ENCODE measurements around the gene GJB3.
"Not testable (repeated sequence)": the region's sequence is repeated elsewhere in the genome, so short reads cannot be mapped to it uniquely, and the experiment has no call there.

GJB3 gene

DNA sequence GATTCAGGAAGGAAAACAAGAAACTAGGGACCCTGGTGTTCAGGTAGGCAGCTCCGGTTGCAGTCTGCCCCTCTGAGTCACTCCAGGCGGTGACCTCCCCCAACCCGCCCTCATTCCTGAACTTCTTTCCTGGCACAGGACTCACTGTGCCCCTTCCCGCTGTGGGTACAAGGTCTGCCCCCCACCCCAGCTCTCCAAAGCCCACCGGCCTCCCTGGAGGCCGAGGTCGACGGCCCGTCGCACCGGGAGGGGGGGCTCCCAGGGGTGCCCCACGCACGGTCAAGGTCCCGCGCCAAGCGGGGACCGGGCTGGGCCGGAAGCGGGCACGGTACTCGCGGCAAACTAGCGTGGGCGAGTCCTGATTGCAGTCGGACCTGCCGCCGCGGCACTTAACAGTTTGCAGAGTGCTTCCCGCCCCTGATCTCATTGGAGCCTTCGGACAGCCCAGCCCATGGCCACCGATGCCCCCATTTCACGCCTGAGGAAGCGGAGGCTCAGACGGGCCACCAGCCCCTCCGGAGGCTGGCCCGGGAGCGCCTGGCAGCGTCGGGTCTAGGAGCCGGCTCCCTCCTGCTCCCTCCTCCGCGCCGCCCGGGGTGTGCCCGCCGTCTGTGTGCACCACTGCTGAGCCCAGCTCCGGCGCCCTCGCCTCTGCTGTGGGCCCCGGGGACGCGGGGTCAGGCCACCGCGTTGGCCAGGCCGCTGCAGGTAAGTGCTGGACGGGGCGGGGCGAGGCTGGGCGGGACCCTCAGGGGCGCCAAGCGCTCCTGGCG is at the start of gene GJB3:
Gene GJB3 (plus strand): TSS at position 144 of the 773 bp plus-strand sequence. CDS start 3,549 bp downstream, outside the sequence.
- ATAC-seq = peak; percentile 42
- no peak within 1 kb of the TSS for H3K4me3 Mint-ChIP-seq
- H3K27ac Mint-ChIP-seq = no peak within 1 kb of the TSS
- peaks cover 45% of the 10 kb centered on the region for H3K27me3 Mint-ChIP-seq
- no peaks in the 10 kb centered on the region for H3K9me3 Mint-ChIP-seq
- H3K36me3 Mint-ChIP-seq (ENCODE audit: low read depth) = no peaks in the 10 kb centered on the region
- peaks cover 2% of the 10 kb centered on the region for H3K4me1 Mint-ChIP-seq
- DNase-seq = no peak

DNA sequence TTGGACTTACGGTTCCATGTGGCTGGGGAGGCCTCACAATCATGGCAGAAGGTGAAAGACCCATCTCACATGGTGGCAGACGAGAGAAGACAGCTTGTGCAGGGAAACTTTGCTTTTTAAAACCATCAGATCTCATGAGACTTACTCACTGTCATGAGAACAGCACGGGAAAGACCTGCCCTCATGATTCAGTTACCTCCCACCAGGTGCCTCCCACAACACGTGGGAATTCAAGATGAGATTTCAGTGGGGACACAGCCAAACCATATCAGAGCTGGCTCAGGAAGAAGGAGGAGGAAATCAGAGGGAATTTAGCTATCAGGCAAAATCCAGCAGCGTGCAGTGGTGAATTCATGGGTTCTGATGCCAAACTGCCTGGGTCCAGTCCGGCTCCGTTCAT is 48.2 kb upstream of the GJB3 start:
- not testable (repeated sequence) for H3K27me3 Mint-ChIP-seq; H3K4me1 Mint-ChIP-seq; DNase-seq; H3K36me3 Mint-ChIP-seq (ENCODE audit: low read depth); H3K4me3 Mint-ChIP-seq; H3K9me3 Mint-ChIP-seq; ATAC-seq; H3K27ac Mint-ChIP-seq

DNA sequence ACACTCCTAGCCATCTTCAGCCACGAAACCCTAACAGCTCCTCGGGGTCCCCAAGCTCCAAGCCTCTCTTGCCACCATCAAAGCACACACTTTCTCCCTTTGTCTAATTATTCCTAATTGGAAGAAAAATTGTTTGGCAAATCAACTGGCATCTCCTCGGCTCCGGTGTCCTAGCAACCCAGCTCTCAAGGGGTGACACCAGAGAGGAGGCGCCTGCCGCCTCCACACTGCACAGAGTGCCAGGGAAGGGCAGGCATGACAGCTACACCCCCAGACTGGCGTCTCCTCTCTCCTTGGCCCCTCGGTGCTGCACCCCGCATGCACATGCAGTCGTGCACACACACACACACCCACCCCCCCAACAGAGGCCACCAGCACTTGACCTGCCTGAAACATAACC is 44.3 kb upstream of the GJB3 start:
- Mint-ChIP-seq H3K27me3 (peaks cover 7% of the 10 kb centered on the region), H3K9me3 (no peaks in the 10 kb centered on the region), H3K4me3 (no peak overlapping the region), H3K4me1 (no peaks in the 10 kb centered on the region), H3K27ac (no peak overlapping the region), H3K36me3 (ENCODE audit: low read depth) (no peaks in the 10 kb centered on the region)
- DNase-seq (no peak), ATAC-seq (peak; percentile 21)

DNA sequence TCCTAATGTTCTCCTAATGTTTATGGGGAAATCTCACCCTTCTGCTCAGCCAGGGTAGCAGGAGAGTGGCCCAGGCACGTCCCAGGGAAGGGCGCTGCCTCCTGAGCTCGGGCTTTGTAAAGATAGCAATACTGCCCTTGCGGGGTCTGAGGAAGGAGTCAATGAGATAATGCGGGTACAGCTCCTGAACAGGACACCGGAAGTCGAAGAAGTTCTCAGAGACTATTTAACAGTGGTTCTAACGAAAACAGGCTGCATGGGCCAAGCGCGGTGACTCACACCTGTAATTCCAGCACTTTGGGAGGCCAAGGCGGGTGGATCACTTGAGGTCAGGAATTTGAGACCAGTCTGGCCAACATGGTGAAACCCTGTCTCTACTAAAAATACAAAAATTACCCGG is 43.8 kb upstream of the GJB3 start:
- not testable (repeated sequence) for DNase-seq; ATAC-seq; H3K4me3 Mint-ChIP-seq; H3K4me1 Mint-ChIP-seq; H3K27me3 Mint-ChIP-seq; H3K27ac Mint-ChIP-seq; H3K9me3 Mint-ChIP-seq; H3K36me3 Mint-ChIP-seq (ENCODE audit: low read depth)

DNA sequence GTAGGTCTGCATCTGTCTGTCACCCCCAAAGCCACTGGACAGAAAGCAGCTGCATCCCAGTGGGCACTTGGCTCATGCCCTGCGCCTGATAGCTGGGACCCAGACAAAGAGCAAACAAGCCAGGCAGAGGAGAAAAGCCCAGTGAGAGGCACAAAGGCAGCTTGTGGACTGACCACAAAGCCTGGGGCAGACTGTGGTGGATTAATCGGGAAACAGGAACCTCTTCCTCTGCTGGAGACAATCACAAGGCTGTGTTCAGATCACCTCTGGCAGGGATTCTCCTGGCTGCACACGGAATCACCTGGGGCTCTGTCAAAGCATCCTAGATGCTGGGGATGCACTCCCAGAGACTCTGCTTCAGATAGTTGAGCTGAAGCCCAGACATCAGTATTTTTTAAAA is 41.4 kb upstream of the GJB3 start:
- Mint-ChIP-seq H3K4me1 (no peaks in the 10 kb centered on the region), H3K4me3 (no peak overlapping the region), H3K27me3 (peaks cover 7% of the 10 kb centered on the region), H3K36me3 (ENCODE audit: low read depth) (no peaks in the 10 kb centered on the region), H3K9me3 (no peaks in the 10 kb centered on the region), H3K27ac (no peak overlapping the region)
- no peak for ATAC-seq
- no peak for DNase-seq

DNA sequence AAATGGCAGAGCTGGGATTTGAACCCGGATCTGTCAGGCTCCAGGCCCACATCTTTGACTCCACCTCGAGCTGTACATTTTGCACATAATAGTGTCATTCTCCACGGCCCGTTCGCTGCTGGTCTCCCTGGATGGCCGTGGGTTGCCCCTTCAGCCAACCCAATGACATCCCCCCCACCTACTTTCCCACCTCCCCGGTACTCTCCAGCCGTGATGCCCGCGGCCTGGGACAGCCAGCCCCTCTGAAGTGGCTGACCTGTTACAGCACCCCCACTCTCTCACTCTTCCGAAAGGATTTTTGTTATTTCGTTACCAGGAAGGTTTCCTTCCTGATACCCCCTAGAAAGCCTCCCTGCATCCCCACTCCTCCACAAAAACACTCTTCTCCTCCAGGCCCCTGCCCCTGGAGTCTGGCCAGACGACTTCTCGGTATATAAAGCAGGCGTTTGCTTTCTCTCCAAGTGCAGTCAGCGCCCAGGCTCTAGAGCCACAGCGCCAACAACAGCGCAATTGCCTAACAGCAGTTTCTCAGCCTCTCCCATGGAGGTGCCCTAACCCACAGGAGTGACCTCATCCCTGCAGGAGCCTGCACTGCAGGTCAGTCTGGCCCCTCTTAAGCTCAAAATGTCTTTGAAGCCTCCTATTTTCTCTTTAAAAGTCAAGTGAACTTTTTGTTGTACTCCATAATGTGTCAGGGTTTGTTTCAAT is 40.7 kb upstream of the GJB3 start:
- ATAC-seq (no peak), DNase-seq (no peak)
- Mint-ChIP-seq H3K27ac (no peak overlapping the region), H3K9me3 (no peaks in the 10 kb centered on the region), H3K4me3 (no peak overlapping the region), H3K4me1 (no peaks in the 10 kb centered on the region), H3K36me3 (ENCODE audit: low read depth) (no peaks in the 10 kb centered on the region), H3K27me3 (peaks cover 5% of the 10 kb centered on the region)

DNA sequence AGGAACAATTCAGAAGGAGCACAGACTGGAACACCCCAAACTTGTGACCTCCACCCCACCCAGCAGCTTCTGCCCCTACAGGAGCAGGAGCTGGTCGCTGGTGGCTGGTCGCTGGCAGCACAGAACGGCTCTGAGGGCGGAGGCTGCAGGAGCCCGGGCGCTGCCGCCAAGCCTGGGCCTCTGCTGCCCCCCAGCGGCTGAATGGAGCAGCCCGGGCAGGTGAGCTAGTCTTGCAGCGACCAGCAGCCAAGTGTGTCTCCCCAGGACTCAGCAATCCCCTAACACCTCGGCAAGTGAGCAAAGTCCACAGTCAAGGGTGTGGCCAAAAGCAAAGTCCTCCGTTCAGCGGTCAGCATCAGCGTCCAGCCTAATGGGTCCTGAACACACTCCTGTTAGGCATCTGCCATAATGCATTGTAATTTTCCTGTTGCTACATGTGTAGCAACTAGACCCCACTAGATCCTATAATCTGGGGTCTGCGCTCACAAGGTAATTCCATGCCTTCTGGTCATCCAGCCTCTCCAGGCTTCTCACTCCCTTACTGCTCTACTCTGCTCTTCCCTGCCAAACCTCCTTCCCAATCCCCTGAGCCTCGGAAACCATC is 38.2 kb upstream of the GJB3 start:
- no peaks in the 10 kb centered on the region for H3K4me1 Mint-ChIP-seq
- H3K36me3 Mint-ChIP-seq (ENCODE audit: low read depth) = no peaks in the 10 kb centered on the region
- H3K27ac Mint-ChIP-seq = no peak overlapping the region
- no peak overlapping the region for H3K4me3 Mint-ChIP-seq
- peak; percentile 89 for DNase-seq
- no peaks in the 10 kb centered on the region for H3K27me3 Mint-ChIP-seq
- ATAC-seq = peak; percentile 85
- H3K9me3 Mint-ChIP-seq = no peaks in the 10 kb centered on the region

DNA sequence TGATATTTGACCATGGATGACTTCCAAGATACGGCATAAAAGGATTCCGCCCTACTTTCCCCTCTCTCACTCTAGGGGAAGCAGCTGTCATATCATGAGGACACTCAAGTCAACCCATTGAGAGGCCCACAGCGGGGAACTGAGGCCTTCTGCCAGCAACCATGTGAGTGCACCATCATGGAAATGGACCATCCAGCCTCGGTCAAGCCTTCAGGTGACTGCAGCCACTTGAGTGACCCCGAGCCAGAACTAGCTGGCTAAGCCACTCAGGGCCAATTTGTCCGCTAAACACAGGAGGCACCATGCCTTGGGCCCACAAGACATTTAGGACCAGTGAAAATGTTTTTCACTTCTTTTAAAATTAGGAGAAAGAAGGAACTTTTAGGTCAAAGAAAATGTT is 37.2 kb upstream of the GJB3 start:
- Mint-ChIP-seq H3K27me3 (no peaks in the 10 kb centered on the region), H3K27ac (no peak overlapping the region), H3K4me3 (no peak overlapping the region), H3K36me3 (ENCODE audit: low read depth) (no peaks in the 10 kb centered on the region), H3K4me1 (no peaks in the 10 kb centered on the region), H3K9me3 (no peaks in the 10 kb centered on the region)
- ATAC-seq = no peak
- no peak for DNase-seq

DNA sequence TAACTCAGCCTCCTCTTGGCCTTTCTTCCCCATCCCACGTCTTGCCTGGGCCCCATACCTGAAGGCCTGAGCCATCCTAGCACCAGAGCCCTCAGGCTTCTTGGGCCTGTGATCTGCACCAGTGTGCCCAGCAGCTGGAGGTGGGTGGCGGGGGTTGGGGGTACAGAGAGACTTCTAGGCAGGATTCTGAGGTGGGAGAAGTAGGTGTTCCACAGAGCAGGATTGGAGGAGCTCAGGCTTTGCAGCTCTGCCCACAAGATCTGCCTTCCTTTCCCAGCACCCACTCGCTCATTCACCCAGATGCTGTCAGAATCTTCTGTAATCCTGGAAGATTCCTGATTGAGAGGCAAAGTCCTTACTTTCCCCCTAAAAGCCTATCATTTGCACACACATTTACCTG is 36.2 kb upstream of the GJB3 start:
- no peaks in the 10 kb centered on the region for H3K27me3 Mint-ChIP-seq
- no peak overlapping the region for H3K27ac Mint-ChIP-seq
- H3K9me3 Mint-ChIP-seq = no peaks in the 10 kb centered on the region
- no peaks in the 10 kb centered on the region for H3K4me1 Mint-ChIP-seq
- ATAC-seq (no peak), DNase-seq (no peak)
- H3K4me3 Mint-ChIP-seq = no peak overlapping the region
- no peaks in the 10 kb centered on the region for H3K36me3 Mint-ChIP-seq (ENCODE audit: low read depth)

DNA sequence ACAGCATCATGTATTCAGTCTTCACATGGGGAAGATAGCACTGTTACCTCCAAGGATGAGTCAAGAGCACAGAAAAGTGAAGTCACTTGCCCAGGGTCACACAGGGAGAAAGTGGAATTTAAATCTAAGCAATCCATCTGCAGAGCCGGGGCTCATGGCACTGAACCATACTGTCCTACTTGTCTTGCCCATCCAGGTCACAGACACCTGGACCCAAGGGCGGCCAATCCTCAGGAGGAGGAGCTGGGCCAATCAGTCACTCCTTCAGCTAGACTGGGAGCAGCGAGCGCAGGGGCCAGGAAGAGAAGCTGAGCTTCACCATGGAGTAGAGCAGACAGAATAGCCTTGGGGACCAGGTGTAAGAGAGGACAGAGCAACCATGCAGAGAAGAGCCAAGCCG is 35.3 kb upstream of the GJB3 start:
- no peaks in the 10 kb centered on the region for H3K36me3 Mint-ChIP-seq (ENCODE audit: low read depth)
- no peaks in the 10 kb centered on the region for H3K27me3 Mint-ChIP-seq
- ATAC-seq (no peak), DNase-seq (no peak)
- H3K4me1 Mint-ChIP-seq = no peaks in the 10 kb centered on the region
- no peaks in the 10 kb centered on the region for H3K9me3 Mint-ChIP-seq
- no peak overlapping the region for H3K4me3 Mint-ChIP-seq
- H3K27ac Mint-ChIP-seq = no peak overlapping the region

DNA sequence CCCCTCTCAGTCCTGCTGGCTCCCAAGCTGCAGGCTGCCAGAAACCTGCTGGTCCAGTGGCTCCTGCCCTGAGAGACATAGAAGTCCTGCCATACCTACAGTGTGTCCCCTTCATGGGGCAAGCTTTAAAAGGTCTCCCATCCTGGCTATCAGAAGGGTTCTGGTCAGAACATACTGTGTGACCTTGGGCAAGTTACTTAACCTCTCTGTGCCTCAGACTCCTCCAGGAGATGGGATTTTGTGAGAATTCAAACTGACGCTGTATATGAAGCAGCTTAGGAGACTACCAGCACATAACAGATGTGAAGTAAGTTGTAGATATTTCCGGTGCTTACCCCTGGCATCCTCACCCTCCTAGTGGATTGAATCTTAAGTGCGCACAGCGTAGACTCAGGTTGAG is 34.9 kb upstream of the GJB3 start:
- ATAC-seq (no peak), DNase-seq (no peak)
- Mint-ChIP-seq H3K36me3 (ENCODE audit: low read depth) (no peaks in the 10 kb centered on the region), H3K4me3 (no peak overlapping the region), H3K27me3 (no peaks in the 10 kb centered on the region), H3K4me1 (no peaks in the 10 kb centered on the region), H3K27ac (no peak overlapping the region), H3K9me3 (no peaks in the 10 kb centered on the region)

DNA sequence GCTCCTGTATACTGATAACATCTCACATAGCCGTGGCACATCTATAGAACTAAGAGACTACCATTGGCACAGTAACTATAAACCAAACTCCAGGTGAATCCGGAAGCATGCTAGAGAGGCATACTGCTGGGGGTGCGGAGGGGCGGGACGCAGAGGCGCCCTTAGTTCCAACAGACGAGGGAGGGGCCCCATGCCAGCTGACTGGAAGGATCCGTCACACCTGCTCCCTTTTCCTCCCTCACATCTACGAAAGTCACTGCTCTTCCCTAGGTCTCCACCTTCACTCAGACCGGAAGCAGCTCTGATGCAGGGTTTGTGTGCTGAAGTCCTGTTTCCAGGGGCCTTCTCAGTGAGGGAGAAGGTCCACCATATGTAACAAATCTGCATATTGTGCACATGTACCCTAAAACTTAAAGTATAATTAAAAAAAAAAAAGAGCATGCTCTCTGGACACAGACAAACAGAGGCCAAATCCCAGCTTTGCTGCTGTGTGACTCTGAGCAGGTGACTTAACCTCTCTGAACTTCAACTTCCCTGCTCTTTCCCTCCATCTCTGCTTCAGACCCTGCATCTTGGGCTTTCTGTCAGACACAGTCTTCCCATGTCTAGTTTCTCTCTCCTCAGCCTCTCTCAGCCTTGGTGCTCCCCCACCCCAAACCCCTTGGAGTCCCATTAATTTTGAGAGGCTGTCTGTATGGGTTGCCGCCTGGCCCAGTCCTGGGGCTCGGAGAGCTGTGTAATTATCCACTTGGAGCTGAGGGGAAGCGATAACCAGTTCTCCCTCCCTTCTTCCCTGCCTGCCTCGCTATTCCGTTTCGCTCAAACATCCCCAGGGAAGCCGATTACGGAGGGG is 34.0 kb upstream of the GJB3 start:
- DNase-seq = no peak
- H3K4me1 Mint-ChIP-seq = no peaks in the 10 kb centered on the region
- H3K9me3 Mint-ChIP-seq = no peaks in the 10 kb centered on the region
- H3K27ac Mint-ChIP-seq = no peak overlapping the region
- H3K4me3 Mint-ChIP-seq = no peak overlapping the region
- no peaks in the 10 kb centered on the region for H3K27me3 Mint-ChIP-seq
- ATAC-seq = no peak
- no peaks in the 10 kb centered on the region for H3K36me3 Mint-ChIP-seq (ENCODE audit: low read depth)

DNA sequence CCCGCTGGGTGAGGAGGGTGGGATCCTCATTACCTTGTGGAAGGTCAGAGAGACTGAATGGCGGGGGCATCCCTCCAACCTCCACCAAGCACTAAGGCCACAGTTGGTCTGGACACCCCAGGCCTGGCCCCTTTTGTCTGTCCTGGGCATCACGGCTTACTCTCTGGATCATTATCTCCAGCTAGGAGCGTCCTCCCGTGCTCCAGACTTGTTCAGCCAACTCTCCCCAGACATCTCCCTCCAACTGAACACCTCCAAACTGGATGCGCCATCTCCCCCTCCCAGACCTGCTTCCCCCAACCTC is 33.4 kb upstream of the GJB3 start:
- Mint-ChIP-seq H3K27ac (no peak overlapping the region), H3K36me3 (ENCODE audit: low read depth) (no peaks in the 10 kb centered on the region), H3K4me1 (no peaks in the 10 kb centered on the region), H3K4me3 (no peak overlapping the region), H3K9me3 (no peaks in the 10 kb centered on the region), H3K27me3 (no peaks in the 10 kb centered on the region)
- DNase-seq (no peak), ATAC-seq (no peak)

DNA sequence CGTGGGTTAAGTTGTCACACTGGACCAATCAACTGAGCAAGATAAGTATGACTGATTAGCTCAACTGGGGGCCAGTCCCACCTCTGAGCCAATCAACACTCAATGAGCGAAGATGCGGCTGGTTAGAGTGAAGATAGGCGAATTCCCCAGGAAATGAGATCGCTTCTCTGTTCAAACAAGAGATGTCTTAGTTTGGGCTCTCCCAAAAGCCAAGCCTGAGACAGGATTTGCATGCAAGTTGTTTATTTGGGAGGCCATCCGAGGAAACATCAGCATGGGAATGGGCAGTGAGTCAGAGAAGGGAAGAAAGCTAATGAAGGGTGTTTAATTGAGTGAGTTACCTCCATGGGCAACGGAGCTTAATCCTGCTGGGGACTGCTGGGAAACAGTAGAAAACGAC is 31.0 kb upstream of the GJB3 start:
- H3K4me1 Mint-ChIP-seq = no peaks in the 10 kb centered on the region
- no peak overlapping the region for H3K4me3 Mint-ChIP-seq
- no peak for ATAC-seq

DNA sequence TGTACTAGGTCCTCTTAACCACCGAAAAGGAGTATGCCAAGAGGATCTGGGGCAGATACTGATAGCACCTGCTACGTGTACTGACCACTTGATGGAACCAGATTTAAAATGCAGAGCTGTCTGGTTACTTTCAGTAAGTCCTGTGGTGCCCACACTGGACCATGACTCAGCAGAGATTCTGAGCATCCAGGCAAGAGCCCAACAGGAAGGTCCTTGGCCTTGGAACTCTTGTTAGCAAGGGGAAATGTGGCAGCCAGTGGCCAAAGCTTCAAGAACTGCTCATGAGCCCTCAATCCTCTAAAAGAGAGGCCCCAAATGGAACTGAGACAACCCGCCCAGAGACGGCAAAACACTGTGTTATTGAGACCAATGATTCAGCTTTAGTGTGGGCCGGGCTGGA is 30.4 kb upstream of the GJB3 start:
- H3K4me3 Mint-ChIP-seq = no peak overlapping the region
- no peak for ATAC-seq
- no peak overlapping the region for H3K27ac Mint-ChIP-seq
- H3K4me1 Mint-ChIP-seq = no peaks in the 10 kb centered on the region
- no peak for DNase-seq
- no peaks in the 10 kb centered on the region for H3K36me3 Mint-ChIP-seq (ENCODE audit: low read depth)
- no peaks in the 10 kb centered on the region for H3K27me3 Mint-ChIP-seq
- H3K9me3 Mint-ChIP-seq = no peaks in the 10 kb centered on the region

More for the DNA sequence above, 31.0 kb upstream of the GJB3 start:
- Mint-ChIP-seq H3K27me3 (no peaks in the 10 kb centered on the region), H3K36me3 (ENCODE audit: low read depth) (no peaks in the 10 kb centered on the region), H3K27ac (no peak overlapping the region), H3K9me3 (no peaks in the 10 kb centered on the region)
- no peak for DNase-seq
